HG03097 (cell line): ENCODE data around the gene IP6K3.

Experiments used
- ATAC-seq: cut with Tn5 transposase; IDR thresholded peaks from one replicate; pipeline ENCODE4 v1.9.1; 2021; ENCODE audit not compliant: unreplicated experiment, low FRiP score

The IP6K3 gene, protein sequence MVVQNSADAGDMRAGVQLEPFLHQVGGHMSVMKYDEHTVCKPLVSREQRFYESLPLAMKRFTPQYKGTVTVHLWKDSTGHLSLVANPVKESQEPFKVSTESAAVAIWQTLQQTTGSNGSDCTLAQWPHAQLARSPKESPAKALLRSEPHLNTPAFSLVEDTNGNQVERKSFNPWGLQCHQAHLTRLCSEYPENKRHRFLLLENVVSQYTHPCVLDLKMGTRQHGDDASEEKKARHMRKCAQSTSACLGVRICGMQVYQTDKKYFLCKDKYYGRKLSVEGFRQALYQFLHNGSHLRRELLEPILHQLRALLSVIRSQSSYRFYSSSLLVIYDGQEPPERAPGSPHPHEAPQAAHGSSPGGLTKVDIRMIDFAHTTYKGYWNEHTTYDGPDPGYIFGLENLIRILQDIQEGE

DNA sequence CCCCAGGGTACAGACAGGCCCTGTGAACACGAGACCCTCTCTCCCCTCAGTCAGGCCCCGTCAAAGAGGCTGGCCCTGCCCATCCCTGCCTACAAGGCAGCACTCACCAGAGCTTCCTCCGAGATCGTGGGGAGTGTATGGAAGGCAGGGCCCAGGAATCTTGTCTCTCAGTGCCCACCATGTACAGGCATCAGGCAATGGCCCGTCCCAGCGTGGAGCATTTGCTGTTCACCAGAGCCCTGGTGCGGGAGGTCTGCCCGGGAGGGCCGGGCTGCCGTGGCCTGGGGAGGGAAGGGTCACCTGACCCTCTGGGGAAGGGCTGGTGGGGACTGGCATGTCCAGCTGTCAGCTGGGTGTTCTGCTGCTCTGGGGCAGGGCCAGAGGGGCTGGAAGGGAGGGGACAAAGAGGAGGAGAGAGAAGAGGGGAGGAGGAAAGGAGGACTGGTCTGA lies at the start of gene IP6K3:
Gene IP6K3, minus strand, starts transcription at position 255 of the 450 bp plus-strand sequence. CDS start 11,429 bp downstream, outside the sequence.
- ATAC-seq, result no peak

DNA sequence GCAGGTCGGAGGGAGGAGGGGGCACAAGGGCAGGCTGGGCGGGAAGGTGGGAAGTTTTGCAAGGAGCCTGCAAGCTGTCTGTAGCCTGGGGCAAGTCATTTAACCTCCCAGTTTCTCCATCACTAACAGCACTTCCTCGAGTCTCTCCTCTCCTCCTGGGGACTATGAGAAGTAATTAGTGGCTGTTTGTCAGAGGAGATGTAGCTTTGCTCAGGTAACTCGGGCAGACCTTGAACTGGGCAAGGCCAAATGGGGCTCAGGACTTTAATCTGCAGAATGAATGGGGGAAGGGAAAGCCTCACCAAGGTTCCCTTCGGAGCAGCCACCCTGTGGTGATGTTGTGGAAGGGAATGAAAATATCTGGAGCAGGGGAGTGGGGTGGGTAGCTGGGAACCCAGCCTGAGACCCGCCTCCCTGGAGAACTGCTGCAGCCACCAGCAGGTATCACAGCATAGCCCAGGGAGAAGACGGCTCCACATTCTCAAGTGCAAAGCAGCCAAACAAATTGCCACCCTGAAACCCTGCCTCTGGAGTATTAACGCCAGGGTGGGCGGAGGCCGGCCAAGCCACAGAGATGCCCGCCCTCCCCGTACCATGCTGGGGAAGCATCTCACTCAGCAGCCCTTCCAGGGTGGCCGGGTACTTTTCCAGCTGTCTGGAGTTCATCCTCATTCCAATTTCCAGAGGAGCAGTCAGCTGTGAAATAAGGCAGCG lies 48.4 kb upstream of the IP6K3 start:
- ATAC-seq, result no peak

DNA sequence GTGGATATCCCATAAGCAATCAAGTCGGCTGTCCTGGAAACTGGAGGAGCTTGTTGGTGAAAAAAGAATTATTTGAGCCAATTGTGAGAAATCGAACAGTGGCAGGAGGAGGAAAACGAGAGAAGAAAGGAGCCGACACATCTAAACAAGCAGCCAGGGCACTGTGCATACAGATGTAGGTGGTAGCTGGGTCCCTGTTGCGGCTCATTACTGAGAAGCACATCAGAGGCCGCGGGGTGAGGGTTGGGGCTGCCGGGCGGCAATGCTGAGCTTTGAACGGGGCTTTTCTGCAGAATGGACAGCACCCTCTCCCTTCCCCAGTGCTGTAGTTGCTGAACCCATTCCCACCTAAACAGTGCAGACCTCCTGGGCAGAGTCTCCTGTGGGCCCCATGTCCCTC lies 46.3 kb upstream of the IP6K3 start:
- no peak for ATAC-seq

- ATAC-seq, result no peak
Measured at GRCh38 chr6:33791620-33792019, 44.9 kb upstream of the IP6K3 start.

DNA sequence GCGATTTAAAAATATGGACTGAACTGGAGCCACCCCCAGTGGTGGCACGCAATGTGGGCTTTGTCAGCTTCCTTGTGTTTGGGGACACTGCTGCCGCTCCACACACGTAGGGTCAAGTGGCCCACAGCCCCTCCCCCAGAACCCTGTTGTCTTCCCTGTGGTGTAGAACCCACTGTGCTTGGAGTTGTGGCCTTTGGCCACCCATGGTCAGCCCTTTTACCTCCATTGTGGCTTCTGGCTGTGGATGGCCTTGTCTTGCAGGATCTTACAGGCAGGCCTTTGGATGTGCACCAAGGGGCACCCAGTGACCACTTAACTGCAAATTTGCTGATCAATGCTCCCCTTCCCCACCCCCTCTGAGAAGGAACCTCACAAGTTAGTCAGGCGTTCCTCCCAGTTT lies 44.2 kb upstream of the IP6K3 start:
- ATAC-seq, result no peak

- ATAC-seq, result no peak
Measured at GRCh38 chr6:33790379-33790778, 43.7 kb upstream of the IP6K3 start.

GRCh38 chr6:33789550-33789895 lies 42.8 kb upstream of the IP6K3 start:
- ATAC-seq, result no peak

- ATAC-seq, result peak; percentile 74
Measured at GRCh38 chr6:33788694-33789549, 42.2 kb upstream of the IP6K3 start, which contains the start of gene LEMD2. Gene LEMD2, minus strand, starts transcription at chr6:33789130. Its CDS starts 14 bp downstream, at chr6:33789116.

GRCh38 chr6:33787954-33788693 lies 41.4 kb upstream of the IP6K3 start:
- ATAC-seq, result peak; percentile 42

DNA sequence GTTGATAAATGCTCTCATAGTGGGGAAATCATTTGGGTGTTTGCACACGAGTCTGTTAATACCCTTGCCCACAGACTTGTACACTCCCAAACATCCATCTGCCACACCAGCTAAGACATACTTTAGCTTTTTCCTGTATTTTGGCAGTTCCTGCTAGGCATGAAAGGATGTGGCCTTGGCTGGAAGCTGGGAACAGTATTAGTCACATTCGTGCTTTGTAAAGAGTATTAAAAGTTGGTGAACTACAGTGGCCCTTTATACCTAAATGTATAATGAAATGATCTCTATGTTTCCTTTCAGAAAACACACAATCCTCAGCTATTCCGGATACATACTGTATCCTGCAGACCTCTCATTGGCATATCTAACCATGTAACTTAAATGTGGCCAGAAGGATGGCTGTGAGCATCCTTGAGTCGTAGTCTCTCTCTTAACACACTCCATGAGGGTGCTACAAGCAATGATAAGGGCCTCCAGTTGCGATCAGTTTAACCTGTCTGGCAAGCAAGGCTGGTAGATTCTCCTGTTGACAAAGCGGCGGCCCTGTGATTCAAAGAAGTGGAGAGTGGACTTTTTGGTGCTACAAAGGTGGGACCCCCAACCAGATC lies 40.7 kb upstream of the IP6K3 start:
- ATAC-seq, result no peak

GRCh38 chr6:33786736-33787135 lies 40.0 kb upstream of the IP6K3 start:
- no peak for ATAC-seq

- no peak for ATAC-seq
Measured at GRCh38 chr6:33785778-33786177, 39.1 kb upstream of the IP6K3 start.

- no peak for ATAC-seq
Measured at GRCh38 chr6:33784787-33785186, 38.1 kb upstream of the IP6K3 start.

- ATAC-seq, result no peak
Measured at GRCh38 chr6:33783781-33784520, 37.2 kb upstream of the IP6K3 start.

GRCh38 chr6:33782561-33782960 lies 35.9 kb upstream of the IP6K3 start:
- no peak for ATAC-seq

- ATAC-seq, result no peak
Measured at GRCh38 chr6:33781131-33781975, 34.6 kb upstream of the IP6K3 start.

DNA sequence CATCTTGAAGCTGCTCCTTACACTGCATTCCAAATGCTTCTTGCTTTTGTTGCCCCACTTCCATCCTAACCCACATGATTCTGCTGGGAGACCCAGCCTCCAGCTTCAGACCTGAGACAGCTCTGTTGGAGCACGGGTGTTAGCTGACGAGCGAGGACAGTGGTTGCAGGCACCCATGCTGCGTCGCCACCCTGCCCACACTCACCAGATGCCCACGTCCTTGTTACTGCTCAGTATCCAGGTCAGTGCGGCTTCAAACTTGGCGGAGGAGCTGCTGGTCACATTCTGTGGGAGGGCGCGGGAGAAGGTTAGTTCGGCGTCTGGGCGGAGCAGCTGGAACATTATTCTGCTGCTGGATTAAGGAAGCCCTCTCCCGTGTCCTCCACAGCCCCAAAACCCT lies 33.2 kb upstream of the IP6K3 start:
- ATAC-seq, result no peak

DNA sequence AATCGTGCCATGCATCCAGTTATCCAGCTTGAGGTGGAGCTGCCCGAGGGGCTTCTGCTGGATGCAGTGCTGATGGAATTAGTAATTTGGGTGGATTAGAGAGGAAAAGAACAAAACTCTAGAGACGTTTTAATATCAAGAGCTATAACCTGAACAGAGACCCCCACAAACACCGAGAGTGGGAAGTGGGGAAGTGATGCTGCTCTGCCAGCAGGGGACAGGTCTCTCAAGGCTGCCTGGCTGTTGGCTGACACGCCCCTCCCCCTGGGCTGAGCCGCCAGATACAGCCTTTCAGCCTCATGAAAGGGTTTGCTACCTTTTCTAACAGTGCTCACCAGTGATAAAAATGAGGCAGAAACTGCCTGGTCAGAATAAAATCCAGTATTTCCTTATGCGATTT lies 32.6 kb upstream of the IP6K3 start:
- no peak for ATAC-seq
